ENCODE measurements around the gene ALX3.

The ALX3 gene

GRCh38 chr1:110070282-110070669 is 196 bp downstream of the ALX3 start:
- no peak for TF ChIP-seq CTCF (IDR thresholded peaks at IDR 0.05)
- no peak for DNase-seq (ENCODE audit: low spot score)
- H3K4me3 ChIP-seq = peak overlapping the region; percentile 51
- no peak overlapping the region for H3K27ac ChIP-seq

- Histone ChIP-seq H3K4me3 (peak overlapping the region; percentile 51), H3K27ac (no peak overlapping the region)
- DNase-seq (ENCODE audit: low spot score) = no peak
- no peak for TF ChIP-seq CTCF (IDR thresholded peaks at IDR 0.05)
These were observed 829 bp downstream of the ALX3 start for GRCh38 chr1:110069404-110070281.

- H3K4me3 ChIP-seq = peak overlapping the region; percentile 51
- no peak for DNase-seq (ENCODE audit: low spot score)
- no peak for TF ChIP-seq CTCF (IDR thresholded peaks at IDR 0.05)
- no peak overlapping the region for H3K27ac ChIP-seq
These were observed 1.6 kb downstream of the ALX3 start for GRCh38 chr1:110068646-110069403.

GRCh38 chr1:110067893-110068645 is 2.4 kb downstream of the ALX3 start:
- no peak for DNase-seq (ENCODE audit: low spot score)
- no peak for TF ChIP-seq CTCF (IDR thresholded peaks at IDR 0.05)
- Histone ChIP-seq H3K27ac (no peak overlapping the region), H3K4me3 (peak overlapping the region; percentile 51)

- Histone ChIP-seq H3K27ac (no peak overlapping the region), H3K4me3 (no peak overlapping the region)
- TF ChIP-seq CTCF (IDR thresholded peaks at IDR 0.05) = no peak
These were observed 3.0 kb downstream of the ALX3 start for GRCh38 chr1:110067479-110067892.

GRCh38 chr1:110065841-110066240 is 4.6 kb downstream of the ALX3 start:
- no peak overlapping the region for H3K27ac ChIP-seq
- no peak for DNase-seq (ENCODE audit: low spot score)

More at GRCh38 chr1:110067479-110067892, 3.0 kb downstream of the ALX3 start:
- no peak for DNase-seq (ENCODE audit: low spot score)

More at GRCh38 chr1:110065841-110066240, 4.6 kb downstream of the ALX3 start:
- H3K4me3 ChIP-seq = no peak overlapping the region
- no peak for TF ChIP-seq CTCF (IDR thresholded peaks at IDR 0.05)
